H1 (cell line): ENCODE measurements around the gene TTC28.

Experiments
- CHD2 ChIP-seq: IDR thresholded peaks from 2 replicates; pipeline ENCODE4 v1.6.1; 2012; ENCODE audit warnings: low read length, improper control_type of control experiment
- EZH2 ChIP-seq: fragments of 200-600 bp; sonication (generic); IDR thresholded peaks from 2 replicates; pipeline ENCODE4 v1.7.1; 2012; ENCODE audit warnings: low read depth, mild to moderate bottlenecking, moderate library complexity, low read length, inconsistent platforms; ENCODE audit not compliant: severe bottlenecking
- GTF2F1 ChIP-seq: IDR thresholded peaks from 2 replicates; pipeline ENCODE4 v1.6.1; 2012; ENCODE audit warnings: low read depth, low read length, improper control_type of control experiment, borderline replicate concordance
- POLR2A ChIP-seq, 2 experiments: IDR thresholded peaks; 1 replicate in 1 of 2; 2 replicates in 1 of 2; pipeline ENCODE4 v1.6.1; 2011; ENCODE audit warnings: low read depth in 2 of 2, low read length in 2 of 2, mild to moderate bottlenecking in 2 of 2; ENCODE audit errors: control extremely low read depth in 1 of 2
- SAP30 ChIP-seq: fragments of 300-600 bp; sonication (generic); IDR thresholded peaks from 2 replicates; pipeline ENCODE4 v1.7.1; 2012; ENCODE audit warnings: low read length, moderate library complexity, mild to moderate bottlenecking, inconsistent platforms; ENCODE audit not compliant: insufficient read depth, insufficient replicate concordance
- SUZ12 ChIP-seq: fragments of 200-600 bp; sonication (generic); IDR thresholded peaks from 2 replicates; pipeline ENCODE4 v1.6.1; 2012; ENCODE audit warnings: mild to moderate bottlenecking, inconsistent platforms, low read length, moderate library complexity, mixed read lengths
- TAF1 ChIP-seq: IDR thresholded peaks from 2 replicates; pipeline ENCODE4 v1.6.1; 2011; ENCODE audit warnings: mild to moderate bottlenecking, low read depth, low read length
- TBP ChIP-seq: IDR thresholded peaks from 2 replicates; pipeline ENCODE4 v1.6.1; 2011; ENCODE audit warnings: low read depth, low read length, improper control_type of control experiment
- TF ChIP-seq, protein P1 (sequence below), 3 experiments: IDR thresholded peaks; 1 replicate in 2 of 3; 2 replicates in 1 of 3; pipeline versions ENCODE4 v1.5.1 to v1.6.1; 2011; ENCODE audit warnings: low read length in 3 of 3, mild to moderate bottlenecking in 3 of 3, inconsistent platforms in 2 of 3, low read depth in 1 of 3, moderate library complexity in 1 of 3; ENCODE audit not compliant: insufficient read depth in 1 of 3; ENCODE audit errors: control extremely low read depth in 1 of 3
- TF ChIP-seq, protein P2 (sequence below): IDR thresholded peaks from 2 replicates; pipeline ENCODE4 v1.6.1; 2011; ENCODE audit warnings: low read length, improper control_type of control experiment
- TF ChIP-seq, protein P3 (sequence below): IDR thresholded peaks from 2 replicates; pipeline ENCODE4 v1.6.1; 2012; ENCODE audit warnings: inconsistent platforms

DNA sequence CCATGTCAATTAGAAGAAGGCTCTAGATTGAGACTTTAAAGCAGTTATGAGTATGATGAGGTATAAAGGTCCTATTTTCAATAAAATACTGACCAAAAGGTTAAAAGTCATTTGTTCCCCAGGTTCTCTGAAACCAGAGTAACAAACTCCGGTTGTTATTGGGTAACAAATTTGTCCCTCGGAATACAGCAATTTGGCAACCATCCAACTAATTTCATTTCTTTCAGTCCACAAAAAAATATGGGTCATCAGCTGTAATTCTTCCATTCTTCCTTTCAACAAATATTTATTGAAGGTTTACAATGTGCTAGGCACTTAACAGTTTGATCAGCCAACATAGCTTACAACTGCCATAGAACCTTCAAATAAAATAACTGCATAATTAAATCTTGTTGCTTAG, 79.9 kb downstream of the TTC28 start:
- TF ChIP-seq, protein P1, sequence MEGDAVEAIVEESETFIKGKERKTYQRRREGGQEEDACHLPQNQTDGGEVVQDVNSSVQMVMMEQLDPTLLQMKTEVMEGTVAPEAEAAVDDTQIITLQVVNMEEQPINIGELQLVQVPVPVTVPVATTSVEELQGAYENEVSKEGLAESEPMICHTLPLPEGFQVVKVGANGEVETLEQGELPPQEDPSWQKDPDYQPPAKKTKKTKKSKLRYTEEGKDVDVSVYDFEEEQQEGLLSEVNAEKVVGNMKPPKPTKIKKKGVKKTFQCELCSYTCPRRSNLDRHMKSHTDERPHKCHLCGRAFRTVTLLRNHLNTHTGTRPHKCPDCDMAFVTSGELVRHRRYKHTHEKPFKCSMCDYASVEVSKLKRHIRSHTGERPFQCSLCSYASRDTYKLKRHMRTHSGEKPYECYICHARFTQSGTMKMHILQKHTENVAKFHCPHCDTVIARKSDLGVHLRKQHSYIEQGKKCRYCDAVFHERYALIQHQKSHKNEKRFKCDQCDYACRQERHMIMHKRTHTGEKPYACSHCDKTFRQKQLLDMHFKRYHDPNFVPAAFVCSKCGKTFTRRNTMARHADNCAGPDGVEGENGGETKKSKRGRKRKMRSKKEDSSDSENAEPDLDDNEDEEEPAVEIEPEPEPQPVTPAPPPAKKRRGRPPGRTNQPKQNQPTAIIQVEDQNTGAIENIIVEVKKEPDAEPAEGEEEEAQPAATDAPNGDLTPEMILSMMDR (IDR thresholded peaks at IDR 0.05; ENCODE audit: control extremely low read depth in 1 of 3, insufficient read depth in 1 of 3, low read depth in 1 of 3, low read length in 3 of 3) = no peak
- TF ChIP-seq SAP30 (no peak), GTF2F1 (no peak), TBP (no peak), POLR2A (IDR thresholded peaks at IDR 0.05; ENCODE audit: control extremely low read depth in 1 of 2, low read depth in 2 of 2, low read length in 2 of 2) (no peak), TAF1 (no peak), EZH2 (no peak), SUZ12 (no peak), CHD2 (no peak)
- TF ChIP-seq, protein P2, sequence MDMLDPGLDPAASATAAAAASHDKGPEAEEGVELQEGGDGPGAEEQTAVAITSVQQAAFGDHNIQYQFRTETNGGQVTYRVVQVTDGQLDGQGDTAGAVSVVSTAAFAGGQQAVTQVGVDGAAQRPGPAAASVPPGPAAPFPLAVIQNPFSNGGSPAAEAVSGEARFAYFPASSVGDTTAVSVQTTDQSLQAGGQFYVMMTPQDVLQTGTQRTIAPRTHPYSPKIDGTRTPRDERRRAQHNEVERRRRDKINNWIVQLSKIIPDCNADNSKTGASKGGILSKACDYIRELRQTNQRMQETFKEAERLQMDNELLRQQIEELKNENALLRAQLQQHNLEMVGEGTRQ = no peak
- TF ChIP-seq, protein P3, sequence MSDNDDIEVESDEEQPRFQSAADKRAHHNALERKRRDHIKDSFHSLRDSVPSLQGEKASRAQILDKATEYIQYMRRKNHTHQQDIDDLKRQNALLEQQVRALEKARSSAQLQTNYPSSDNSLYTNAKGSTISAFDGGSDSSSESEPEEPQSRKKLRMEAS = no peak
